CD14-positive monocyte (primary cell): ENCODE results near the gene NR4A2. TPM values are rescaled to one million over a fixed set of nuclear protein-coding genes. Genes with fewer than 3 reads are reported as not detected.

Experiments used
- DNase-seq, 3 donors: peaks; one replicate each; pipeline ENCODE4 v3.0.0-alpha.2; 2011 to 2022
- H2AFZ ChIP-seq: 2 replicates; pipeline ENCODE4 v1.6.0; 2012; ENCODE audit warnings: mild to moderate bottlenecking, low read depth, low read length, inconsistent platforms; ENCODE audit not compliant: insufficient read depth, poor library complexity, severe bottlenecking
- H3K27ac ChIP-seq, 2 donors: 1 replicate in 1 of 2; 2 replicates in 1 of 2; pipeline ENCODE4 v1.5.1; 2012 to 2013; ENCODE audit warnings: low read length in 2 of 2, control low read depth in 1 of 2, inconsistent platforms in 1 of 2, low read depth in 1 of 2, mild to moderate bottlenecking in 1 of 2
- H3K27me3 ChIP-seq, 2 donors: one replicate each; pipeline versions ENCODE4 v1.6.0 to v1.6.1; 2011 to 2013; ENCODE audit warnings: low read length in 2 of 2; ENCODE audit not compliant: control insufficient read depth in 2 of 2, insufficient read depth in 2 of 2
- H3K36me3 ChIP-seq, 2 donors: replicated peaks in 1 of 2; 1 replicate in 1 of 2; 2 replicates in 1 of 2; pipeline versions ENCODE4 v1.5.1 to v1.6.1; 2012 to 2013; ENCODE audit warnings: low read length in 2 of 2, control low read depth in 1 of 2, inconsistent platforms in 1 of 2, mild to moderate bottlenecking in 1 of 2; ENCODE audit not compliant: insufficient read depth in 2 of 2, control insufficient read depth in 1 of 2
- H3K4me1 ChIP-seq, 2 donors: 1 replicate in 1 of 2; 2 replicates in 1 of 2; pipeline versions ENCODE4 v1.5.1 to v1.6.1; 2012 to 2013; ENCODE audit warnings: low read length in 2 of 2, control low read depth in 1 of 2, inconsistent platforms in 1 of 2, mild to moderate bottlenecking in 1 of 2, moderate library complexity in 1 of 2; ENCODE audit not compliant: insufficient read depth in 2 of 2, control insufficient read depth in 1 of 2
- H3K4me2 ChIP-seq: replicated peaks from 2 replicates; pipeline ENCODE3; 2012; ENCODE audit warnings: low read length, moderate library complexity, mild to moderate bottlenecking; ENCODE audit not compliant: poor library complexity, severe bottlenecking; ENCODE audit errors: extremely low read depth
- H3K4me3 ChIP-seq, 3 experiments: fragments of 200-600 bp in 1 of 3; sonication (generic) in 1 of 3; replicated peaks in 1 of 3; 1 replicate in 2 of 3; 2 replicates in 1 of 3; pipeline ENCODE4 v1.5.1; 2011 to 2013; ENCODE audit warnings: low read length in 3 of 3, mild to moderate bottlenecking in 3 of 3, control low read depth in 2 of 3, low read depth in 2 of 3, inconsistent platforms in 1 of 3, moderate library complexity in 1 of 3
- H3K79me2 ChIP-seq: 2 replicates; pipeline ENCODE4 v1.6.0; 2012; ENCODE audit warnings: mild to moderate bottlenecking, control low read depth, inconsistent platforms, low read length, moderate library complexity; ENCODE audit not compliant: insufficient read depth
- H3K9ac ChIP-seq: 2 replicates; pipeline ENCODE4 v1.6.0; 2017; ENCODE audit warnings: low read length, mild to moderate bottlenecking; ENCODE audit not compliant: insufficient read depth, poor library complexity, severe bottlenecking
- H3K9me3 ChIP-seq, 2 donors: replicated peaks in 1 of 2; 1 replicate in 1 of 2; 2 replicates in 1 of 2; pipeline versions ENCODE4 v1.5.1 to v1.6.1; 2012 to 2013; ENCODE audit warnings: low read length in 2 of 2, control low read depth in 1 of 2; ENCODE audit not compliant: control insufficient read depth in 1 of 2, insufficient read depth in 1 of 2
- H4K20me1 ChIP-seq: 2 replicates; pipeline ENCODE4 v1.6.0; 2012; ENCODE audit warnings: mild to moderate bottlenecking, low read length, control low read depth, moderate library complexity; ENCODE audit not compliant: insufficient read depth
- H3K27ac Mint-ChIP-seq, 7 donors: one replicate each; pipeline ENCODE4 v1.8.0; 2020; ENCODE audit warnings: mild to moderate bottlenecking in 7 of 7, mixed read lengths in 7 of 7, moderate library complexity in 6 of 7, inconsistent platforms in 2 of 7
- H3K27me3 Mint-ChIP-seq, 3 donors: one replicate each; pipeline ENCODE4 v1.8.0; 2021 to 2022; ENCODE audit warnings: low read depth in 3 of 3, mild to moderate bottlenecking in 3 of 3, mixed read lengths in 3 of 3, moderate library complexity in 3 of 3, inconsistent platforms in 1 of 3
- H3K36me3 Mint-ChIP-seq, 2 donors: one replicate each; pipeline ENCODE4 v1.8.0; 2020; ENCODE audit warnings: mixed read lengths in 2 of 2, inconsistent platforms in 1 of 2, mild to moderate bottlenecking in 1 of 2
- H3K4me1 Mint-ChIP-seq: one replicate; pipeline ENCODE4 v1.8.0; 2020; ENCODE audit warnings: mild to moderate bottlenecking, mixed read lengths
- H3K4me3 Mint-ChIP-seq, 2 donors: one replicate each; pipeline ENCODE4 v1.8.0; 2020; ENCODE audit warnings: mild to moderate bottlenecking in 2 of 2, mixed read lengths in 2 of 2, moderate library complexity in 1 of 2
- H3K9me3 Mint-ChIP-seq, 7 donors: one replicate each; pipeline ENCODE4 v1.8.0; 2020 to 2022; ENCODE audit warnings: mixed read lengths in 7 of 7, mild to moderate bottlenecking in 6 of 7, moderate library complexity in 6 of 7, inconsistent platforms in 2 of 7
- CTCF ChIP-seq: fragments of 200-600 bp; IDR thresholded peaks from one replicate; pipeline ENCODE4 v1.8.0; 2022; ENCODE audit warnings: antibody characterized with exemption, mild to moderate bottlenecking
- WGBS: methylation state at CpG from one replicate; pipeline ENCODE4 v1.1.5; 2013; ENCODE audit warnings: missing lambda C conversion rate; ENCODE audit not compliant: insufficient coverage; 5-methylcytosine and 5-hydroxymethylcytosine counted together
- intact Hi-C, 2 donors: fragments of 100-400 bp; cut with micrococcal nuclease; formaldehyde crosslinking; loops; one replicate each; pipeline versions ENCODE4 v1.15.0 to v1.15.1; 2023
- polyA plus RNA-seq, 3 donors: library from polyadenylated mRNA; depleted of rRNA in 1 of 3; unstranded in 2 of 3; stranded (reverse) in 1 of 3; fragments of 300-500 nt in 2 of 3; fragments of >200 nt in 1 of 3; fragmentation: Illumina TruSeq in 2 of 3; gene quantifications; 1 replicate in 2 of 3; 2 replicates in 1 of 3; pipeline ENCODE4 v1.2.3, GENCODE V29; 2012 to 2021

The NR4A2 gene
- polyA plus RNA-seq, 3 donors, result 12.1 to 213 (median 21.6) TPM

- no peak overlapping the region for H3K9ac ChIP-seq
- H3K4me2 ChIP-seq, result no peak overlapping the region
- H3K36me3 ChIP-seq, result no peaks in the 10 kb centered on the region
- no peaks in the 10 kb centered on the region for H3K27me3 ChIP-seq
- no peaks in the 10 kb centered on the region for H3K4me1 Mint-ChIP-seq
- H3K27ac Mint-ChIP-seq, result no peak overlapping the region
- intact Hi-C loops, result no loop called here
- no peaks in the 10 kb centered on the region for H3K36me3 Mint-ChIP-seq
- no peak for TF ChIP-seq CTCF
- H2AFZ ChIP-seq, result no peak overlapping the region
- H3K4me3 Mint-ChIP-seq, result no peak overlapping the region
- no peaks in the 10 kb centered on the region for H3K4me1 ChIP-seq
- H3K4me3 ChIP-seq, result no peak overlapping the region
- no peaks in the 10 kb centered on the region for H4K20me1 ChIP-seq
- no peaks in the 10 kb centered on the region for H3K79me2 ChIP-seq
- peaks cover 0 to 6% (median 4%) of the 10 kb centered on the region in 3 donors for H3K27me3 Mint-ChIP-seq
- no peaks in the 10 kb centered on the region for H3K9me3 ChIP-seq
- H3K27ac ChIP-seq, result no peak overlapping the region
- peaks cover 0 to 2% (median 0%) of the 10 kb centered on the region in 7 donors for H3K9me3 Mint-ChIP-seq
- DNase-seq, result no peak
Observed at GRCh38 chr2:156349161-156349560, 16.6 kb upstream of the NR4A2 start.

GRCh38 chr2:156347431-156347830 lies 14.9 kb upstream of the NR4A2 start:
- DNase-seq, result no peak
- H3K27ac Mint-ChIP-seq, result no peak overlapping the region
- intact Hi-C loops, result no loop called here

More at GRCh38 chr2:156347431-156347830, 14.9 kb upstream of the NR4A2 start:
- Histone ChIP-seq H3K27ac (no peak overlapping the region), H3K27me3 (no peaks in the 10 kb centered on the region), H2AFZ (no peak overlapping the region), H3K9me3 (no peaks in the 10 kb centered on the region), H3K4me2 (no peak overlapping the region), H3K4me1 (peaks cover 5 to 8% of the 10 kb centered on the region in 2 donors), H3K79me2 (no peaks in the 10 kb centered on the region), H3K4me3 (no peak overlapping the region), H3K36me3 (no peaks in the 10 kb centered on the region), H3K9ac (no peak overlapping the region), H4K20me1 (no peaks in the 10 kb centered on the region)
- TF ChIP-seq CTCF, result no peak
- H3K9me3 Mint-ChIP-seq, result peaks cover 0 to 2% (median 0%) of the 10 kb centered on the region in 7 donors
- peaks cover 9% of the 10 kb centered on the region for H3K4me1 Mint-ChIP-seq
- peaks cover 0 to 4% (median 3%) of the 10 kb centered on the region in 3 donors for H3K27me3 Mint-ChIP-seq
- 100% methylated on average over 1 of the region's 3 CpGs for WGBS
- no peak overlapping the region for H3K4me3 Mint-ChIP-seq
- no peaks in the 10 kb centered on the region for H3K36me3 Mint-ChIP-seq
